ENCODE data around the gene SNX27. TPM values are rescaled to one million over a fixed set of nuclear protein-coding genes. Genes with fewer than 3 reads are reported as not detected.

SNX27 gene
- polyA plus RNA-seq, 3 donors: 40.1 to 57.1 (median 47.6) TPM

DNA sequence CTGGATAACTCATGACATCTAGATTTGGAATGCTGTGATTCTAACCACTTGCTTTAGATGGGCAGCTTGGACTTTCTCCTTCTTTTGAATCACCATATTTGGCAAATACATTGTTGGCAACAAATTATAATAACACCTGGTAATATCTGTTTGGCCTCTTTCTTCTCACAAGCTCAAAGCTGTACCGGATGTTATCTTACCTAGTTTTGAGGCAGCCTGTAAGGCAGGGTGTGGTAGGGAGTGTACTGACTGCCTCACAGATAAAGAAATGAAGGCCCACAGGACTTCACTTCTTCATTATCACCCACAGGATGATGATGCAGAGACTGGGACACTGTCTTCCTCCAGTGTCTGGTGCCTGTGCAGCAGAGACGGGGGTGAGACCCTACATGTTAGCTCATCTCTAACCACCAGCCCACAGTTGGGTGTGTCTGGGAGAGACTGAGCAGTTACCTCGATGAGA lies 43.2 kb upstream of the SNX27 start:
- no peak for DNase-seq
- H3K9me3 ChIP-seq (replicated peaks in 1 of 2; ENCODE audit: control insufficient read depth in 1 of 2, insufficient read depth in 1 of 2, low read length in 2 of 2): no peaks in the 10 kb centered on the region
- H3K27ac ChIP-seq (ENCODE audit: low read depth in 1 of 2, low read length in 2 of 2): no peak overlapping the region
- Mint-ChIP-seq H3K36me3 (peaks cover 3 to 5% of the 10 kb centered on the region in 2 donors), H3K27ac (no peak overlapping the region), H3K4me3 (no peak overlapping the region), H3K9me3 (no peaks in the 10 kb centered on the region), H3K27me3 (ENCODE audit: low read depth in 3 of 3) (peaks cover 0 to 2% (median 0%) of the 10 kb centered on the region in 3 donors), H3K4me1 (peaks cover 7% of the 10 kb centered on the region)
- no peaks in the 10 kb centered on the region for H3K79me2 ChIP-seq (ENCODE audit: insufficient read depth, low read length)
- H2AFZ ChIP-seq (ENCODE audit: insufficient read depth, low read depth, low read length, poor library complexity, severe bottlenecking): no peak overlapping the region
- no peaks in the 10 kb centered on the region for H3K4me1 ChIP-seq (ENCODE audit: control insufficient read depth in 1 of 2, insufficient read depth in 2 of 2, low read length in 2 of 2)
- intact Hi-C loops (cut with micrococcal nuclease): no loop called here
- no peaks in the 10 kb centered on the region for H3K36me3 ChIP-seq (replicated peaks in 1 of 2; ENCODE audit: control insufficient read depth in 1 of 2, insufficient read depth in 2 of 2, low read length in 2 of 2)
- H3K27me3 ChIP-seq (ENCODE audit: control insufficient read depth in 2 of 2, insufficient read depth in 2 of 2, low read length in 2 of 2): no peaks in the 10 kb centered on the region
- TF ChIP-seq, protein P1, sequence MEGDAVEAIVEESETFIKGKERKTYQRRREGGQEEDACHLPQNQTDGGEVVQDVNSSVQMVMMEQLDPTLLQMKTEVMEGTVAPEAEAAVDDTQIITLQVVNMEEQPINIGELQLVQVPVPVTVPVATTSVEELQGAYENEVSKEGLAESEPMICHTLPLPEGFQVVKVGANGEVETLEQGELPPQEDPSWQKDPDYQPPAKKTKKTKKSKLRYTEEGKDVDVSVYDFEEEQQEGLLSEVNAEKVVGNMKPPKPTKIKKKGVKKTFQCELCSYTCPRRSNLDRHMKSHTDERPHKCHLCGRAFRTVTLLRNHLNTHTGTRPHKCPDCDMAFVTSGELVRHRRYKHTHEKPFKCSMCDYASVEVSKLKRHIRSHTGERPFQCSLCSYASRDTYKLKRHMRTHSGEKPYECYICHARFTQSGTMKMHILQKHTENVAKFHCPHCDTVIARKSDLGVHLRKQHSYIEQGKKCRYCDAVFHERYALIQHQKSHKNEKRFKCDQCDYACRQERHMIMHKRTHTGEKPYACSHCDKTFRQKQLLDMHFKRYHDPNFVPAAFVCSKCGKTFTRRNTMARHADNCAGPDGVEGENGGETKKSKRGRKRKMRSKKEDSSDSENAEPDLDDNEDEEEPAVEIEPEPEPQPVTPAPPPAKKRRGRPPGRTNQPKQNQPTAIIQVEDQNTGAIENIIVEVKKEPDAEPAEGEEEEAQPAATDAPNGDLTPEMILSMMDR (IDR thresholded peaks at IDR 0.05): no peak
- H3K4me2 ChIP-seq (replicated peaks; ENCODE audit: extremely low read depth, low read length, poor library complexity, severe bottlenecking): no peak overlapping the region
- WGBS (ENCODE audit: insufficient coverage): no CpG with 5 or more reads among the region's 3 CpGs
- H3K4me3 ChIP-seq (replicated peaks in 1 of 3; ENCODE audit: low read depth in 2 of 3, low read length in 3 of 3): no peak overlapping the region
- no peak overlapping the region for H3K9ac ChIP-seq (ENCODE audit: insufficient read depth, low read length, poor library complexity, severe bottlenecking)
- H4K20me1 ChIP-seq (ENCODE audit: insufficient read depth, low read length): no peaks in the 10 kb centered on the region

DNA sequence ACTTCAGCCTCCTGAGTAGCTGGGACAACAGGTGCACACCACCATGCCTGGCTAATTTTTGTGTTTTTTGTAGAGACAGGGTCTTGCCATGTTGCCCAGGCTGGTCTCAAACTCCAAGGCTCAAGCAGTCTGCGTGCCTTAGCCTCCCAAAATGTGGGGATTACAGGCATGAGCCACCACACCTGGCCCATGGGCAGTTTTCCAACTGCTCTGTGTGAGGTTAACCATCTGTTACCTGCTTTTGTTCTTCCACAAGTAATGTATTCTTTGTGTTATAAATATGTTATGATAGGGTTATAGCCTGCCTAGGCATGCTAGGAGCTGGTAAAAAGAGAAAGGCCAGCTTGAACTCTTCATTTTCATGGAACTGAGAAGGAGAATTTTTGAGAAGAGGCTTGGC lies 41.0 kb upstream of the SNX27 start:
- H3K27me3 Mint-ChIP-seq (ENCODE audit: low read depth in 3 of 3): peaks cover 0 to 3% (median 0%) of the 10 kb centered on the region in 3 donors
- no peak overlapping the region for H3K27ac Mint-ChIP-seq
- no peak overlapping the region for H3K4me3 Mint-ChIP-seq
- no peaks in the 10 kb centered on the region for H3K36me3 ChIP-seq (replicated peaks in 1 of 2; ENCODE audit: control insufficient read depth in 1 of 2, insufficient read depth in 2 of 2, low read length in 2 of 2)
- peaks cover 0 to 4% of the 10 kb centered on the region in 2 donors for H3K4me1 ChIP-seq (ENCODE audit: control insufficient read depth in 1 of 2, insufficient read depth in 2 of 2, low read length in 2 of 2)
- H3K4me3 ChIP-seq (replicated peaks in 1 of 3; ENCODE audit: low read depth in 2 of 3, low read length in 3 of 3): no peak overlapping the region
- no peak overlapping the region for H2AFZ ChIP-seq (ENCODE audit: insufficient read depth, low read depth, low read length, poor library complexity, severe bottlenecking)
- H3K4me2 ChIP-seq (replicated peaks; ENCODE audit: extremely low read depth, low read length, poor library complexity, severe bottlenecking): no peak overlapping the region
- no peak overlapping the region for H3K9ac ChIP-seq (ENCODE audit: insufficient read depth, low read length, poor library complexity, severe bottlenecking)
- WGBS (ENCODE audit: insufficient coverage): 100% methylated on average over 1 of the region's 1 CpG
- no peaks in the 10 kb centered on the region for H3K27me3 ChIP-seq (ENCODE audit: control insufficient read depth in 2 of 2, insufficient read depth in 2 of 2, low read length in 2 of 2)
- no peak overlapping the region for H3K27ac ChIP-seq (ENCODE audit: low read depth in 1 of 2, low read length in 2 of 2)
- H3K79me2 ChIP-seq (ENCODE audit: insufficient read depth, low read length): no peaks in the 10 kb centered on the region
- H3K4me1 Mint-ChIP-seq: peaks cover 10% of the 10 kb centered on the region
- intact Hi-C loops (cut with micrococcal nuclease): no loop called here
- no peaks in the 10 kb centered on the region for H3K9me3 ChIP-seq (replicated peaks in 1 of 2; ENCODE audit: control insufficient read depth in 1 of 2, insufficient read depth in 1 of 2, low read length in 2 of 2)
- DNase-seq: no peak
- peaks cover 3 to 4% of the 10 kb centered on the region in 2 donors for H3K36me3 Mint-ChIP-seq
- H3K9me3 Mint-ChIP-seq: no peaks in the 10 kb centered on the region
- no peaks in the 10 kb centered on the region for H4K20me1 ChIP-seq (ENCODE audit: insufficient read depth, low read length)
- TF ChIP-seq, protein P1 (IDR thresholded peaks at IDR 0.05): no peak
